GM18858 (cell line): ENCODE measurements around the gene HBEGF.
A peak's percentile ranks its signal among the peaks of the same experiment; 100 is the strongest.

Source experiments
- ATAC-seq: cut with Tn5 transposase; IDR thresholded peaks from one replicate; pipeline ENCODE4 v1.9.1; 2021; ENCODE audit not compliant: unreplicated experiment

The HBEGF gene

DNA sequence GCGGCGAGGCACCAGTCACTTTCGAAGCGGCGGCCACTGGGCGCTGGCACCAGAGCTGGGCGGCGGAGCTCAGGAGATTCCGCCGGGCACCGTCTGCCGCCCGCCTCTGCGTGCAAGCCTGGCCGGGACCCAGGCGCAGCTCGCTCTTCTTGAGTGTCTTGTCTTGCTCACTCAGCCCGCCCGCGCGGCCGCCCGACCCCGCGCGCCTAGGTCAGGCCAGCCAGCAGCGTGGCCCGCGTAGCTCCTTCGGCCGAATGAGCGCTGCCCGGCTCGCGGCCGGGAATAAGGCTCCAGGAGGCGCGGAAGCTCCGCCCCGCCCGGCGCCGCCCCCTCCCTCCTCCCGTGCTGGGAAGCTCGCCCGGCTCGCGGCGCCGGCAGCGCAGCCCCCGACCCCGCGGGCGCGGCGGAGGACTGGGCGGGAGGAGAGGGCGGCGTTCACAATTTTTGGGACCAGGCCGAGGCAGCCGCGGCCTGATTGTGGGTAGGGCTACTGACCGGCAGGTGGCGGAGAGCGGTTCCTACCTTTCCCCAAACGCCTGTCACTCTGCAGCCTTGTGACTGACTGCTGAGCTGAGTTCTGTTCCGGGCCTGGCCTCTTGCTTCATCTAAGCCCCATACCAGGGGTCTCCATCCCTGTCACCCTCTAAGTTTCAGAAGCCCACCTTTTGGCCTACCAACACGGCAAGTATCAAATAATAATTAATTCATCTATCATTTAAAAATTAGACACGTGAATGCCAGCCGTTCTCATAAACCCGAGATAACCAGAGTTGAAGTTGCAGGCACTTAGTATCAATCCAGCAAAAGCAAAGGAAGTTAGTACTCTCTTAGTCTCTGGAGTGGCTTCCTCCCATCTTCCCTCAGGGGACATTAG, at the start of gene HBEGF:
TSS of gene HBEGF (minus strand) at position 256 of the 874 bp plus-strand sequence. CDS start 275 bp downstream, outside the sequence.
- peak; percentile 68 for ATAC-seq

GRCh38 chr5:140393738-140394137, 47.3 kb upstream of the HBEGF start:
- no peak for ATAC-seq

GRCh38 chr5:140391732-140392131, 45.3 kb upstream of the HBEGF start:
- ATAC-seq, result no peak

DNA sequence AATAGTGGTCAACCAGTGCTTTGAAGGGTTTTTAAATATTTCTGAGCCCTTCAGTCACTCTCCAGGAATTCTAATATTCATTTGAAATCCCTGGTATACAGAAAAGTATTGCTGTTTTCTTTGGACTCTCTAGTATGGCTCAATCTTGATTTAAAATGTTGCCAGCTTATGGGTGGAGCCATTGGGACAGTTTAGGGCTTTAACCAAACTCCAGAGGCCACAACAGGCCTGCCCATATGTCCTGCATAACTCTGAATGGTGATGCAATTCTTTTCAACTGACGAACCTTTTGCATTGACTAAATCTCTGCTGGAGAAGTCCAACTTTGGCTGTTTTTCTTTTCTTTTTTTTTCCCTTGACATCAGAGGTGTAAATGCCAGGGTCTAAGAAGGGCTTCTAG, 44.9 kb upstream of the HBEGF start:
- ATAC-seq, result no peak

DNA sequence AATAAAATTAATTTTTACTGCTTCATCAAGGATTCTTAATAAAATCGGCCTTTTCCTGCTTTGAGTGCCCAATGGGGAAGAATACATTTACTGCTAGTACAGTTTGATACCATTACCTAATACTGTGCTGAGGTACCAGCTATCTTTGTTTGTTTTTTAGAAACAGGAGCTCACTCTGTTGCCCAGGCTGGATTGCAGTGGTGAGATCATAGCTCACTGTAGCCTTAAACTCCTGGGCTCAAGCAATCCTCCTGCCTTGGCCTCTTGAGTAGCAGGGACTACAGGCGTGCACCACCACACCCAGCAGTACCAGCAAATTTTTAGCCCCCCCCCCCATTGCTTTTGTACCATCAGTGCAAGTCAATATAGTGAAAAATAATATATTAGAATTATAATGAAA, 41.6 kb upstream of the HBEGF start:
- ATAC-seq, result no peak

DNA sequence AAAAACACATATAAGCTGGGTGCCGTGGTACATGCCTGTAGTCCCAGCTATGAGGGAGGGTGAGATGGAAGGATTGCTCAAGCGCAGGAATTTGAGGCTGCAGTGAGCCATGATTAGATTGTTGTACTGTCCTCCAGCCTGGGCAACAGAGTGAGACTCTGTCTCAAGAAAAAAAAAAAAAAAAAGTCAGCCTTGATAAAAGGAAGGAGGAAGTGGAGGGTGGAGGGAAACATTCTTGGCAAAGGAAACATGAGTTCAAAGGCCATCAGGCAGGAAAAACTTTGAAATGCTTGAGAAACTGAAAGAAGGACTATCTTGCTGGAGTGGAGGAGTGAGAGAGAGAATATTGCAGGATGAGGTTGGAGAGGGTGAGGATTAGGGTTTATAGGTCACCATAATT, 36.9 kb upstream of the HBEGF start:
- ATAC-seq, result no peak

DNA sequence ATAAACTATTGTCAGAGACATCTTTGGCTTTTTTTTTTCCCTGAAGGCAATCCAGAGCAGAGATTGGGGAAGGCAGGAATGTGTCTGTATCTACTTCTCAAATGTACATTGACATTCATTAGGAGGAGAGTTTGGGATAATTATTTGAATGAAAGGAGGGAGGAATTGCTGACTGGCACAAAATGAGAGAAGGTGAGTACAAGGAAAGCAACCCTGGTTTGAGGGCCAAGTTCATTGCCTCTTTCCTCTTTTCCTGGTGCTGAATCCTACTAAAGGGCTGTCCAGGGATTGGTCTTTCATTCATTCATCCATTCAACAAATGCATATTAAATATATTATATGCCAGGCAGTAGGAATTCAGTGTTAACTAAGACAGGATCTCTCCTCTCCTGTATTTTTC, 36.5 kb upstream of the HBEGF start:
- no peak for ATAC-seq

DNA sequence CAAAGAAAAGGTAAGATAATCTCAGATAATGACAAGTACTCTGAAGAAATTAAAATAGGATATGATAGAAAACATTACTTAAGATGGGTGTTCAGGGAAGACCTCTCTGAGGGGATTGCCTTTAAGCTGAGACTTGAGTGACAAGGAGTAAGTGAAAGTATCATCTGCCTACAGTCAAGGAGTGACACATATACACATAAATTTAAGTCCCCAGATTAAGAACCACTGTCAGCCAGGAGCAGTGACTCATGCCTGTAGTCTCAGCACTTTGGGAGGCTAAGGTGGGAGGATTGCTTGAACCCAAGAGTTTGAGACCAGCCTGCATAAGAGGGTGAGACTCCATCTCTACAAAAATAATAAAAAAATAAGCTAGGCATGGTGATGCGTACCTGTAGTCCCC, 35.6 kb upstream of the HBEGF start:
- no peak for ATAC-seq

GRCh38 chr5:140381351-140381750, 34.9 kb upstream of the HBEGF start:
- ATAC-seq, result no peak

GRCh38 chr5:140372971-140373487, 26.6 kb upstream of the HBEGF start:
- no peak for ATAC-seq

DNA sequence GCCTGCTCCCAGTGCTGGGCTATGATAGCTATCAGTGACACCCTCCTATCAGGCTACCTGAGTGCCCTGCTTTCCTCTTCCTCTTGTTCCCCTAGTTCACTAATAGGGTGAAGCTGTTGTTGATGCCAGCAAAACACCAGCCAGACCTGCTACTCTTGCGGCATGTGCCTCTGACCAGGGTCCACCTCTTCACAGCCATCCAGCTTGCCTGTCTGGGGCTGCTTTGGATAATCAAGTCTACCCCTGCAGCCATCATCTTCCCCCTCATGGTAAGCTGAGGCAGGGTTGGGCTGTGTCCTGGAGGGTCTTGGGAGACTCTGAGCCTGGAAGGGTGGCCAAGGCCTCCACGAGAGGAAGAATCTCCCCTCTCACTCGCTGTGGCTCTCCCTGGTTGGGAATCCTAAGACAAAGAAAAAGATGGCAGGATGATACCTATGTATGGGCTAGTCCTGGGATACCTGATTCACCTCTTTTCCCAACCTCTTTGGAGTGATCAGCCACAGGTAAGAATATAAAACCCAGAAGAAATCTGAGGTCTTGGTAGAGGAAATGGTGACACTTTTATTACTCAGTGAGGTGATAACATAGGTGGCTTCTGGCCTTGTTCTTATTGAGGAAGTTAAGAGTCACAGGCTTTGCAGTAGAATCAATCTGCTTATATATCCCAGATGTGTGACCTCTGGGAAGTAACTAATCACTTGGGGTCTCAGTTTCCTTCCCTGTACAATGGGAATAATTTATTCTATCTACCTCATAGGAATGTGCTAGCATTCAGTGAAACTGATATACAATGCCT, 25.2 kb upstream of the HBEGF start:
- no peak for ATAC-seq

DNA sequence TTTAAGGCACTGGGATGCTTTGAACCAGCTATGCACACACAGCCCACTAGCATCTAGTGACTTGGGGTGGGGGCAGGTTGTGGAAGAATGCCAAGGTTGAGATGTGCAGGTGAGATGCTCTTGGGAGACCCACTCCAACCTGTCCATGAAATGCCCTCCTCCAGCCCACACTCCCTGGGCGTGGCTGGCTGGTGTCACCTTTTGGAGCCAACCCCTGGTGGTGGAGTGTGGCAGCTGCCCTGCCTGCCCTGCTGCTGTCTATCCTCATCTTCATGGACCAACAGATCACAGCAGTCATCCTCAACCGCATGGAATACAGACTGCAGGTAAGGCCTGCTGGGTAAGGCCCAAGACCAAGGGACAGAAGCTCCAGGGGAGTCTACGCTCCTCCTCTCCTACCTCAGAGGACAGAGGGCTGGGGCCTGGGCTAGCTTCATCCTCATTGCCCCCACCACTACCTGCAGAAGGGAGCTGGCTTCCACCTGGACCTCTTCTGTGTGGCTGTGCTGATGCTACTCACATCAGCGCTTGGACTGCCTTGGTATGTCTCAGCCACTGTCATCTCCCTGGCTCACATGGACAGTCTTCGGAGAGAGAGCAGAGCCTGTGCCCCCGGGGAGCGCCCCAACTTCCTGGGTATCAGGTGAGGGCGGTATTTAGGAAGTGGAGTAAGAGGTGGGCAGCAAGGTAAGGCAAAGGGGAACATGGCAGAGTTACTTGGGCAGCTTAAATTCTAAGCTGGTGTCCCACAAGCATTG, 21.0 kb upstream of the HBEGF start:
- ATAC-seq, result no peak

DNA sequence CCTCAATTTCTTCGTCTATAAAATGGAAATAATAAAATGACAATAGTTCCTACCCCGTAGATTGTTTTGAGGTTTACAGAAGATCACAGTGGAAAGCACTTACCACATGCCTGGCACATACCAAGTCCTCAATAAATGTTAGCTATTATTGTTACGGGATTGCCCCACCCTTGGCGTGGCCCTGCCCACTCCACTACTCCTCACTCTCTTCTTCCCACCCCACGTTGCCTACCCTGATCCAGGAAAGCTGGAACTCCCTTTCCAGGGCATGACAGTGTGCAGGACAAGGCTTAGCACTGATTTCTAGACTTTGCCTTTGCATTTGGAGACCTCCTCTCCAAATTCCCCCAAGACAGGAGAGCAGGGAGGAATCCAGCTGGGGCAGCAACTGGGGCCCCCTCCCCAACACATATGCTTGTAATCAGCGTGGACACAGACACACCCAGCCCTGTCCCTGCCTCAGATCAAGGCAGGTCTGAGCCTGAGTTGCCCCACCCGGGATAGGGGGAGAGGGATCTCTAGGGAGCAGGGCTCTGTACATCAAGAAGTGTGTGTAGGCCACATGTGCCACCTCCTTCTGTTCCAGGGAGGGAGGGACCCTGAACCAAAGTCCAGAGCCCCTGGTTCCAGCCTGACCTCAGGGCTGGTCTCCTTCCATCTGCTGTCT, 20.3 kb upstream of the HBEGF start:
- no peak for ATAC-seq

GRCh38 chr5:140365941-140366340, 19.5 kb upstream of the HBEGF start:
- ATAC-seq, result no peak

DNA sequence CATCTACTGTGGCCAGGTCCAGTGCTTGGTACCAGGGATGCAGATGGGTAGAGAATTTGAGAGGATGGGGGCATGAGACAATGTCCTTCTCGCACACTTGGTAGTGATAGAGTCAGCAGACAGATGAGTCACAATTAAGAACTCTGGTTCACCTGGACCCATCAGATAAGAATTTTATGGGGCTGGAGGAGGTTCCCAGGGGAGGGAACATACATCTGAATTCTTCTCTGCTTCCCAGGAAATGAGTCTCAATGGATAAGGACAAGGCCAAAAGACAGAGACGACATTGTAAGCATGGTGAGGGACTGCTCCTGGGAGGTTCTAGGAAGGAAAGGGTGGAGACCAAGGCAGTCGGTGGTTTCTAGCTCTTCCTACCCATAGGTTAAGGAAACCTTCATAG, 18.9 kb upstream of the HBEGF start:
- no peak for ATAC-seq

DNA sequence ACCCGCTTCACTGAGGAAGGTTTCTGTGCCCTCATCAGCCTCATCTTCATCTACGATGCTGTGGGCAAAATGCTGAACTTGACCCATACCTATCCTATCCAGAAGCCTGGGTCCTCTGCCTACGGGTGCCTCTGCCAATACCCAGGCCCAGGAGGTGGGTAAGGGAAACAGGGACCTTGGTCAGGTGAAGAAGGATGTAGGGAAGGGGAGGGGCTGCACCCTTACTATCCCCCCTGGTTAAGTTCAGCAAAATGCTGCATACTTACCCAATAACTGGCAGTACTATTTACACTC, 18.0 kb upstream of the HBEGF start:
- no peak for ATAC-seq

DNA sequence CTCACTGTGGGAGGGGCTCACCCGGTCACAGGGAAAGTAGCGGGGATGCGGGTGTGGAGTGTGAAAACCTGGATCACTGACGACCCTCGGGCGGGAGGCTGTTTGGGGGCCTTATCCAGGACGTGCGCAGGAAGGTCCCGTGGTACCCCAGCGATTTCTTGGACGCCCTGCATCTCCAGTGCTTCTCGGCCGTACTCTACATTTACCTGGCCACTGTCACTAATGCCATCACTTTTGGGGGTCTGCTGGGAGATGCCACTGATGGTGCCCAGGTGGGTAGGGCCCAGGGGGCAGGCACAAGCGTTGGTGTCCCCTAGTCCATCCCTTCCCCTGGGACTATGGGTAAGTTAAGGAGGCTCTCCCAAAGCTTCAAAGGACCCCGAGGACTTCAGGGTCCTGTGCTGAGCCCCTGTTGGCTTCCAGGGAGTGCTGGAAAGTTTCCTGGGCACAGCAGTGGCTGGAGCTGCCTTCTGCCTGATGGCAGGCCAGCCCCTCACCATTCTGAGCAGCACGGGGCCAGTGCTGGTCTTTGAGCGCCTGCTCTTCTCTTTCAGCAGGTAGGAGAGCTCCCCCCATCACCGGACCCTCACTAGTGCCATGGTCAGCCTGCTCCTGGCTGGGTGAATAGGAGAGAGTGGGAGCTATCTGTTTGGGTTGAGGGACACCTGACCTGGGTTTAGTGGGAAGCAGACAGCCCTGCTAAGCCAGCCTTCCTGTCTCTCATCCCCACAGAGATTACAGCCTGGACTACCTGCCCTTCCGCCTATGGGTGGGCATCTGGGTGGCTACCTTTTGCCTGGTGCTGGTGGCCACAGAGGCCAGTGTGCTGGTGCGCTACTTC, 17.4 kb upstream of the HBEGF start:
- no peak for ATAC-seq

GRCh38 chr5:140362875-140363630, 16.6 kb upstream of the HBEGF start:
- ATAC-seq, result peak; percentile 68

GRCh38 chr5:140362311-140362710, 15.9 kb upstream of the HBEGF start:
- ATAC-seq, result no peak
